Kidney (tissue), 14 donors: ENCODE measurements around the gene PHOSPHO1. TPM values are rescaled to one million over a fixed set of nuclear protein-coding genes. Genes with fewer than 3 reads are reported as not detected.

Experiments
- DNase-seq, 5 donors: peaks; one replicate each; pipeline ENCODE4 v3.0.0-alpha.2; 2013 to 2020
- FAIRE-seq: peaks from 2 replicates; lab custom pipeline; 2012; peaks lifted over from hg19 to GRCh38; lab: Jason Lieb, UNC
- H3K27ac ChIP-seq, 2 donors: one replicate each; pipeline ENCODE4 v1.7.0; 2013; ENCODE audit warnings: low read depth in 2 of 2, low read length in 2 of 2, inconsistent platforms in 1 of 2
- H3K27me3 ChIP-seq: one replicate; pipeline ENCODE4 v1.7.1; 2013; ENCODE audit warnings: low read length, inconsistent platforms; ENCODE audit not compliant: control insufficient read depth, insufficient read depth
- H3K36me3 ChIP-seq, 3 donors: one replicate each; pipeline versions ENCODE4 v1.7.0 to v1.7.1; 2013; ENCODE audit warnings: low read length in 3 of 3, control low read depth in 1 of 3, inconsistent platforms in 1 of 3; ENCODE audit not compliant: insufficient read depth in 3 of 3, control insufficient read depth in 2 of 3
- H3K4me1 ChIP-seq, 3 donors: one replicate each; pipeline versions ENCODE4 v1.7.0 to v1.7.1; 2013; ENCODE audit warnings: low read length in 3 of 3, inconsistent platforms in 1 of 3, low read depth in 1 of 3; ENCODE audit not compliant: control insufficient read depth in 2 of 3, insufficient read depth in 2 of 3
- H3K4me3 ChIP-seq, 3 donors: one replicate each; pipeline versions ENCODE4 v1.7.0 to v1.8.1; 2013; ENCODE audit warnings: low read length in 3 of 3, control low read depth in 1 of 3, inconsistent platforms in 1 of 3
- H3K9ac ChIP-seq, 3 donors: one replicate each; pipeline versions ENCODE4 v1.7.0 to v1.7.1; 2013; ENCODE audit warnings: low read length in 3 of 3, control low read depth in 1 of 3, inconsistent platforms in 1 of 3
- H3K9me3 ChIP-seq, 3 donors: one replicate each; pipeline versions ENCODE4 v1.7.0 to v1.7.1; 2013; ENCODE audit warnings: low read length in 3 of 3, control low read depth in 1 of 3, inconsistent platforms in 1 of 3; ENCODE audit not compliant: control insufficient read depth in 2 of 3, insufficient read depth in 1 of 3
- intact Hi-C: fragments of 100-400 bp; cut with DNase I; formaldehyde crosslinking; loops from one replicate; pipeline ENCODE4 v1.11.1; 2022
- polyA plus RNA-seq: library from polyadenylated mRNA; stranded (reverse); fragments of 350-450 nt; fragmentation: Illumina TruSeq; extraction: RNeasy Lipid Tissue Mini Kit (QIAGEN cat#74804); gene quantifications from one replicate; pipeline ENCODE4 v1.2.3, GENCODE V29; 2014; ENCODE audit warnings: low read depth, low replicate concordance; ENCODE audit not compliant: insufficient read depth
- total RNA-seq: library from RNA; stranded (reverse); fragmentation: NEBNext Ultra II Directional; extraction: Animal tissue kit (Norgen Biotek cat#: 25700); gene quantifications from one replicate; pipeline ENCODE4 v1.2.1, GENCODE V29; 2021
- TF ChIP-seq, protein P1 (sequence below): IDR thresholded peaks from 3 replicates; pipeline ENCODE4 v1.5.1; 2012; ENCODE audit warnings: mild to moderate bottlenecking, moderate library complexity, borderline replicate concordance; ENCODE audit not compliant: insufficient read depth; ENCODE audit errors: extremely low read depth
- donor health status: control.
- donor health status: control.
- donor health status: control.
- donor health status: control.
- donor health status: control.
- donor health status: DM: yes; HTN: yes; CAD: no.
- donor health status: Normal renal cell carcinoma (clear cell type).

The PHOSPHO1 gene
- total and polyA plus RNA-seq, 2 donors from 2014 or later: 0.22 to 1.5 TPM

DNA sequence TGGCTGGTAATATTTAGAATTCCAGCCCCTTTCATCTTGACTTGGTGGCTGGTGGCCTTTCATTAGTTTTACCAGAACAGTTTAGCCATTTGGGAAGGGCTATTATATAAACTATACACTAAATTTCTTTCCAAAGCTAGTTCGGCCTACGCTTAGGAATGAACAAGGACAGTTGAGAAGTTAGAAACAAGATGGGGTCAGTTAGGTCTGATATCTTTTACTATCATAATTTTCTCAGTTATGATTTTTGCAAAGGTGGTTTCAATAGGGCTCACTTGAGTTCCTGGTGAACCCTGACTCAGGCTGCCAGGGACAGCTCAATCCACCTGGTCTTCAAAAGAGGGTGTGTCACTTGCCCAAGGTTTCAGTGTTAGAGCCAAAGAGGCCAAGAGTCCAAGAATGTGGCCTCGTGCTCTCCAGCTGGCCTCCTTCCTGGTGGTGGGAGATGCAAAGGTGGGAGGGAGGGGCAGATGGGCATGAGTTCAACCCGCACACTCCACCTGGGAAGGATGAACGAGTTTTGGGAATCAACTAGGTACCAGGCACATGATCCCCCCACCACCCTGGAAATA, 4.0 kb upstream of the PHOSPHO1 start:
- Histone ChIP-seq H3K27me3 (peaks cover 1% of the 10 kb centered on the region), H3K27ac (no peak overlapping the region), H3K9me3 (no peaks in the 10 kb centered on the region), H3K9ac (no peak overlapping the region), H3K36me3 (no peaks in the 10 kb centered on the region), H3K4me1 (peaks cover 0 to 5% (median 0%) of the 10 kb centered on the region in 3 donors), H3K4me3 (no peak overlapping the region)
- TF ChIP-seq, protein P1, sequence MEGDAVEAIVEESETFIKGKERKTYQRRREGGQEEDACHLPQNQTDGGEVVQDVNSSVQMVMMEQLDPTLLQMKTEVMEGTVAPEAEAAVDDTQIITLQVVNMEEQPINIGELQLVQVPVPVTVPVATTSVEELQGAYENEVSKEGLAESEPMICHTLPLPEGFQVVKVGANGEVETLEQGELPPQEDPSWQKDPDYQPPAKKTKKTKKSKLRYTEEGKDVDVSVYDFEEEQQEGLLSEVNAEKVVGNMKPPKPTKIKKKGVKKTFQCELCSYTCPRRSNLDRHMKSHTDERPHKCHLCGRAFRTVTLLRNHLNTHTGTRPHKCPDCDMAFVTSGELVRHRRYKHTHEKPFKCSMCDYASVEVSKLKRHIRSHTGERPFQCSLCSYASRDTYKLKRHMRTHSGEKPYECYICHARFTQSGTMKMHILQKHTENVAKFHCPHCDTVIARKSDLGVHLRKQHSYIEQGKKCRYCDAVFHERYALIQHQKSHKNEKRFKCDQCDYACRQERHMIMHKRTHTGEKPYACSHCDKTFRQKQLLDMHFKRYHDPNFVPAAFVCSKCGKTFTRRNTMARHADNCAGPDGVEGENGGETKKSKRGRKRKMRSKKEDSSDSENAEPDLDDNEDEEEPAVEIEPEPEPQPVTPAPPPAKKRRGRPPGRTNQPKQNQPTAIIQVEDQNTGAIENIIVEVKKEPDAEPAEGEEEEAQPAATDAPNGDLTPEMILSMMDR: no peak
- intact Hi-C loops: no loop called here
- FAIRE-seq: no peak
- DNase-seq: no peak

DNA sequence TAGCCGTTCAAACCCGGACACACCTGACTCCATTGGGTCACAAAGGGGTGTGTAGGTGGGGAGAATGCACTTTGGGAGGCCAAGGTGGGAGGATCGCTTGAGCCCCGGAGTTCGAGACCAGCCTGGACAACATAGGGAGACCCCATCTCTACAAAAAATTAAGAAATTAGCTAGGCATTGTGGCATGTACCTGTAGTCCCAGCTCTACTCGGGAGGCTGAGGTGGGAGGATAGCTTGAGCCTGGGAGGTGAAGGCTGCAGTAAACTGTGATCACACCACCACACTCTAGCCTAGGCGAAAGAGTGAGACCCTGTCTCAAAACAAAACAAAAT, 942 bp upstream of the PHOSPHO1 start:
- H3K4me1 ChIP-seq: peaks cover 0 to 9% (median 6%) of the 10 kb centered on the region in 3 donors
- H3K27me3 ChIP-seq: peaks cover 4% of the 10 kb centered on the region
- intact Hi-C loops: no loop called here
- FAIRE-seq: no peak
- no peak overlapping the region for H3K4me3 ChIP-seq
- no peaks in the 10 kb centered on the region for H3K9me3 ChIP-seq
- TF ChIP-seq, protein P1: no peak
- no peaks in the 10 kb centered on the region for H3K36me3 ChIP-seq
- no peak overlapping the region for H3K27ac ChIP-seq
- DNase-seq: no peak
- no peak overlapping the region for H3K9ac ChIP-seq

DNA sequence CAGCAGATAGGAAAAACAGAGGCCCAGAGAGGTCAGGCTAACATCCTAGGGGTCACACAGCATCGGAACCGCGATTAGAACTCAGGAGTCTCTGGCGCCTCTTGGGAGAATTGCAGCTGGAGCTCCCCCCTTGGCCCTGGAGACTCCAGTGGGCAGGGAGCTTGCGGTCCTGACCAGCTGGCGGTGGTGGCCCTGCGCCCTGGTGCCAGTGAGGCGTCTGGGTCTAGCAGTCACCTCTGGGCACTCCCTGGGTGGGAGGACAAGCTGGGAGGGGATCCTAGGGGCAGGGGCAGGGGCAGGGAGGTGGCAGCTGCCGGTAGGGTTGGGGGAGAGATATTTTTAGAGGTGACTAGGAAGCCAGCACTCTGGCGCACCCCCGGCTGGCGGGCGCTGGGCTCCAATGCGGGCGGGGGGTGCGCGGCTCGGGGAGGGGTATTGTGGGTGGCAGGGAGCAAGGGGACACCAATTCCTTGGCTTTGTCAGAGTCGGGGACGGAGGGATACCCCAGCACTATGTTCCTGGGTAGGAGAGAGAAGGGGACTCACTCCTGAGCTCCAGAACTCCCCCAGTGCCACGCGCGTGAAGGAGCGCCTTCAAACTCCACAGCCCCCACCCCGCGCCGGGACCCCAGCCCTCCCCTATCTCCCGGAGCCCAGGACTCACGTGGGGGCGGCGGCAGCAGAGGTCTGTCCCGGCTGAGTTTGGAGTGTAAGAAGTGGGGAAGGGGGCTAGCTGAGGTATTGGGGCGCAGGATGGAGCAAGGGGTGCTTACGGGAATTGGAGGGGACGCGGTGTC, 584 bp downstream of the PHOSPHO1 start:
- no peaks in the 10 kb centered on the region for H3K9me3 ChIP-seq
- H3K4me3 ChIP-seq: peak overlapping the region; percentile 36 to 67 (median 39)
- H3K27ac ChIP-seq: no peak overlapping the region
- intact Hi-C loops: loop anchor here (5.0 kb wide), 1 partner anchor 48 kb away; no protein-coding TSS in a partner anchor
- no peak for FAIRE-seq
- peaks cover 0 to 9% (median 6%) of the 10 kb centered on the region in 3 donors for H3K4me1 ChIP-seq
- H3K27me3 ChIP-seq: peaks cover 13% of the 10 kb centered on the region
- H3K9ac ChIP-seq: peak overlapping the region in 1 of 3 donors; percentile 46
- DNase-seq: peak in 2 of 5 donors; percentile 63 to 78
- TF ChIP-seq, protein P1: no peak
- no peaks in the 10 kb centered on the region for H3K36me3 ChIP-seq
